ENCODE data around the gene LRRC8E. TPM values are rescaled to one million over a fixed set of nuclear protein-coding genes. Genes with fewer than 3 reads are reported as not detected.
A peak's percentile ranks its signal among the peaks of the same experiment; 100 is the strongest.
"Not testable (repeated sequence)": the region's sequence is repeated elsewhere in the genome, so short reads cannot be mapped to it uniquely, and the experiment has no call there.

LRRC8E gene
- total RNA-seq, 1 experiment from 2014 or later, result 20.1 TPM

DNA sequence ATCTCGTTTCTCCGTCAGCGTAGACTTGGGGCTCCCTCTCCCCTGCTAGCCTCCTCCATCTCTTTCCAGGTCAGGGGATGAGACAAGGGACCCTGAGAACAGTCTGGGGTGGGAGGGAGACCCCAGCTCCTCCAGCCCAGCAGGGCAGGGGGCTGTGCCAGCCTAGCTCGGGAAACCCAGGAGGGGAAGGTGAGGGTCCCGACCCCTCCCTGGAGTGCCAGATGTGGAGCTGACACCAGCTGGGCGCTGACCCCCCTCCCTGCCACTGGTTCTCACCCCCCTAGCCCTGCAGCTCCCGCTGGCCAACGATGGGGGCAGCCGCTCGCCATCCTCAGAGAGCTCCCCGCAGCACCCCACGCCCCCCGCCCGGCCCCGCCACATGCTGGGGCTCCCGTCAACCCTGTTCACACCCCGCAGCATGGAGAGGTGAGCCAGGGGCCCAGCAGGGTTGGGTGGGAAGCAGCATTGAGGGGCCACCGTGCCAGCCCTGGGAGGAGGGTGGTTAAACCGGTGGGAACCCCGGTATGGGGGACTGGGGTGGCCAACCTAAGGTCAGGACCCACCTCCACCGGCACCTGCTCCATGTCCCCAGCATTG lies 21.3 kb downstream of the LRRC8E start:
- H3K36me3 ChIP-seq, result peaks cover 72% of the 10 kb centered on the region
- no peaks in the 10 kb centered on the region for H3K9me3 ChIP-seq
- H3K4me3 ChIP-seq, result no peak overlapping the region
- DNase-seq, result no peak
- H3K27me3 ChIP-seq, result peaks cover 1% of the 10 kb centered on the region; the same call in 1 of the 2 replicates

GRCh38 chr19:7910321-7911161 lies 22.2 kb downstream of the LRRC8E start:
- Histone ChIP-seq H3K36me3 (peaks cover 62% of the 10 kb centered on the region), H3K9me3 (no peaks in the 10 kb centered on the region), H3K4me3 (no peak overlapping the region), H3K27me3 (peaks cover 11% of the 10 kb centered on the region)
- DNase-seq, result no peak

- Histone ChIP-seq H3K27me3 (peaks cover 22% of the 10 kb centered on the region), H3K9me3 (no peaks in the 10 kb centered on the region), H3K4me3 (no peak overlapping the region), H3K36me3 (peaks cover 51% of the 10 kb centered on the region)
- no peak for DNase-seq
Measured at GRCh38 chr19:7911508-7912143, 23.3 kb downstream of the LRRC8E start.

DNA sequence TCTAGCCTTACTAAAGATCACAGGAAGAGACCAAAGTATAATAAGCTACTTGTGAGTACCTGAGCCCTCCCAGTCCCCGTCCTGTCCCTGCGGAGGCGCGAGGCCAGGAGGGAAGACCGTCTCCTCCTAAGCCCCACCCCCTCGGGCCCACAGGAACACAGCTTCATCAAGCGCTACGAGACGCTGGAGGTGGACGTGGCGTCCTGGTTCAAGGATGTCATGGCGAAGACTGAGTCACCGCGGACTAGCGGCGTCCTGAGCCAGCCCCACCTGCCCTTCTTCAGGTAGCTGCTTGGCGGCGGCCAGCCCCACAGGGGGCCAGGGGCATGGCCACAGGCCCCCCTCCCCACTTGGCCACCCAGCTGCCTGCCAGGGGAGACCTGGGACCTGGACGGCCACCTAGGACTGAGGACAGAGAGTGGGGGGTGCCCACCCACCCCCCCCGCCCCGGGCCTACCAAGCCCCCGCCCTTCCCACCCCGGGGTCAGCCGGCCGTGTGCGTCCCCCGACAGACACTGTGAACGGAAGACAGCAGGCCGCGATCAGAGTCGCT lies 23.9 kb downstream of the LRRC8E start:
- Histone ChIP-seq H3K36me3 (peaks cover 47% of the 10 kb centered on the region), H3K9me3 (no peaks in the 10 kb centered on the region), H3K27me3 (peaks cover 26% of the 10 kb centered on the region), H3K4me3 (no peak overlapping the region)
- no peak for DNase-seq

- no peaks in the 10 kb centered on the region for H3K9me3 ChIP-seq
- H3K4me3 ChIP-seq, result no peak overlapping the region
- peaks cover 29% of the 10 kb centered on the region for H3K27me3 ChIP-seq
- DNase-seq, result no peak
- H3K36me3 ChIP-seq, result peaks cover 41% of the 10 kb centered on the region
Measured at GRCh38 chr19:7912697-7913564, 24.6 kb downstream of the LRRC8E start.

GRCh38 chr19:7913652-7914051 lies 25.3 kb downstream of the LRRC8E start:
- H3K36me3 ChIP-seq, result peaks cover 36% of the 10 kb centered on the region
- no peaks in the 10 kb centered on the region for H3K9me3 ChIP-seq
- H3K4me3 ChIP-seq, result no peak overlapping the region
- H3K27me3 ChIP-seq, result peaks cover 32% of the 10 kb centered on the region
- DNase-seq, result no peak

GRCh38 chr19:7914099-7914498 lies 25.8 kb downstream of the LRRC8E start:
- no peak for DNase-seq
- H3K27me3 ChIP-seq, result peaks cover 32% of the 10 kb centered on the region
- peaks cover 33% of the 10 kb centered on the region for H3K36me3 ChIP-seq
- H3K9me3 ChIP-seq, result no peaks in the 10 kb centered on the region
- H3K4me3 ChIP-seq, result no peak overlapping the region

DNA sequence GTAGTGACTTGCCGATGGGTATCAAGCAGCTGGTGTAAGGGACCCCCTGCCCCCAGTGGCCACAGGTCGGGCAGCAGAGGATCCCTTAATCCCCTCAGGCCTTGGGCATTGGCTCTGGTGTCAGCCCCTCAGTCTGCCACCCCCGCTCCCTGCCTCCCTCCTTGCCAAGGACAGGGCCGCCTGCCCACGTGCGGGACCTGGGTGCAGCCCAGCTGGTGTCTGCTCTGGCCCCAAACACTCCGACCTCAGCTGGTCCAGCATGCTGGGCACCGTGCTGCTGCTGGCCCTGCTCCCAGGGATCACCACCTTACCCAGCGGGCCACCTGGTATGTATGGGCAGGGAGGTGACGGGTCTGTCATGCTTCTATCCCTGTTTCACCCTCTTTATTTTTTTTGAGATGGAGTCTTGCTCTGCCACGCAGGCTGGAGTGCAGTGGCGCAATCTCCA lies 26.3 kb downstream of the LRRC8E start, which contains the start of gene TGFBR3L:
TSS of gene TGFBR3L (plus strand) at position 233 of the 448 bp plus-strand sequence.
- DNase-seq, result peak; percentile 46
- no peak within 1 kb of the TSS for H3K4me3 ChIP-seq

DNA sequence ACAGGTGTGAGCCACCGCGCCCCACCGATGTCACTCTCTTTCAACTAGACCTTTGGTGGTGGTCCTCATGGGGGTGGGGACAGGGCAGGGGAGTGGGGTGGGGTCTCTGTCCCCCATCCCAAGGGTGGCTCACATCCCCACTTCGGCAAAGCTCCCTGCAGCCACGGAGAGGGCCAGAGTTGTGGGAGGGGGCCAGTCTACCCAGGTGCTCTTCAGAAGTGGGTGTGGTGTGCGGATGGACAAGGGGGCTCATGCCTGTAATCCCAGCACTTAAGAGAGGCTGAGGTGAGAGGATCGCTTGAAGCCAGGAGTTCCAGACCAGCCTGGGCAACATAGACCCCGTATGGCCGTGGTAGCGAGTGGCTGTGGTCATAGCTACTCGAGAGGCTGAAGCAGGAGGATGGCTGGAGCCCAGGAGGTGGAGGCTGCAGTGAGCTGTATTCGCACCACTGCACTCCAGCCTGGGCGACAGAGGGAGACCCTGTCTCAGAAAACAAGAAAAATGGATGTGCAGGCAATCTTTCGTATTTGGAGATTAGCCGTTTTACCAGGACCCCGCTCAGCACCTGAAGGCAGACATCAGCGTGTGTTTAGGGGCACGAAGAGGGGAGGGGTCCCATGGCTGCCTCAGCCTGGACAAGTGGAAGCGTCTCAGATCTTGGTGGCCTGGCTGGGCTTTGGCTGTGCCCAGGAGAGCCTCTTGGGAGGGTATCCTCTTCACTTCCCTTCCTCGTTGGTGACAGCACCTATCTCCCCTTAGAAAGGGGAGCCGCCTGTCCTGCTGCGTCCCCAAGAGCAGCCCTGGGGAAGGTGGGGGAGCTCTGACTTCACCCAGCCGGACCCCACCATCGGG lies 27.2 kb downstream of the LRRC8E start:
- Histone ChIP-seq H3K36me3 (peaks cover 22% of the 10 kb centered on the region), H3K4me3 (no peak overlapping the region), H3K9me3 (no peaks in the 10 kb centered on the region), H3K27me3 (peaks cover 32% of the 10 kb centered on the region)
- no peak for DNase-seq

More for the DNA sequence above, 26.3 kb downstream of the LRRC8E start, which contains the start of gene TGFBR3L:
- peaks cover 32% of the 10 kb centered on the region for H3K27me3 ChIP-seq
- H3K36me3 ChIP-seq, result peaks cover 29% of the 10 kb centered on the region
- no peaks in the 10 kb centered on the region for H3K9me3 ChIP-seq

DNA sequence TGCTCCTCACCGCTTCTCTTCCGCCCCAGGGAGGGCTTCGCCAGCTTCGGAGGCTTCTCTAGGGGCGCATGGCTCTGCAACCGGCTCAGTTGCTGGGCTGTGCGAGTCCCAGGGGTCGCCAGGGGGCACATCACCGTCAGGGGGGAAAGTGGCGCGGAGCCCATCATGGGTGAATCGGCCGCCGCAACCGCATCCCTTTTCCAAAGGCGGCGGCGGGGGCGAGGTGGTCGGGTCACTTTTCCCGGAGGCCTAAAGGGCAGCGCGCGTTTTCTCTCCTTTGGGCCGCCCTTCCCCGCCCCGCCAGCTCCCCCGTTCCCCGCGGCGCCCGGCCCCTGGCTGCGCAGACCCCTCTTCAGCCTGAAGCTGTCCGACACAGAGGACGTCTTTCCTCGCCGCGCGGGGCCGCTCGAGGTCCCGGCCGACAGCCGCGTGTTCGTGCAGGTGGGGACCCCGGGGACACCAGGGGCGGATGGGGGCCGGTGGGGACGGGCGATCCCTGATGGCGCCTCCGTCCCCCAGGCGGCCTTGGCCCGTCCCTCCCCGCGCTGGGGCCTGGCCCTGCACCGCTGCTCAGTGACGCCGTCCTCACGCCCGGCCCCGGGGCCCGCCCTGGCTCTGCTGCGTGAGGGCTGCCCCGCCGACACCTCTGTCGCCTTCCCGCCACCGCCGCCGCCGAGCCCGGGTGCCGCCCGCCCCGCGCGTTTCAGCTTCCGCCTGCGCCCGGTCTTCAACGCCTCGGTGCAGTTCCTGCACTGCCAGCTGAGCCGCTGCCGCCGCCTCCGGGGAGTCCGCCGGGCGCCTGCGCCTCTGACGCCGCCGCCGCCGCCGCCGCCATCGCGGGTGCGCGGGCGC lies 28.0 kb downstream of the LRRC8E start:
- H3K27me3 ChIP-seq, result peaks cover 32% of the 10 kb centered on the region
- peak overlapping the region; percentile 19; the same call in 1 of the 2 replicates for H3K4me3 ChIP-seq
- peak; percentile 47 for DNase-seq
- peaks cover 13% of the 10 kb centered on the region for H3K36me3 ChIP-seq
- H3K9me3 ChIP-seq, result no peaks in the 10 kb centered on the region

GRCh38 chr19:7916955-7917266 lies 28.6 kb downstream of the LRRC8E start:
- H3K4me3 ChIP-seq, result no peak overlapping the region
- no peak for DNase-seq
- H3K36me3 ChIP-seq, result peaks cover 12% of the 10 kb centered on the region
- no peaks in the 10 kb centered on the region for H3K9me3 ChIP-seq
- H3K27me3 ChIP-seq, result peaks cover 32% of the 10 kb centered on the region

GRCh38 chr19:7917267-7918061 lies 29.2 kb downstream of the LRRC8E start:
- H3K27me3 ChIP-seq, result peaks cover 32% of the 10 kb centered on the region
- no peaks in the 10 kb centered on the region for H3K9me3 ChIP-seq
- no peak for DNase-seq
- no peak overlapping the region for H3K4me3 ChIP-seq
- H3K36me3 ChIP-seq, result peaks cover 14% of the 10 kb centered on the region

GRCh38 chr19:7918062-7918614 lies 29.8 kb downstream of the LRRC8E start:
- peaks cover 17% of the 10 kb centered on the region for H3K36me3 ChIP-seq
- H3K4me3 ChIP-seq, result not testable (repeated sequence)
- peaks cover 32% of the 10 kb centered on the region for H3K27me3 ChIP-seq

More at GRCh38 chr19:7918062-7918614, 29.8 kb downstream of the LRRC8E start:
- DNase-seq, H3K9me3 ChIP-seq: not testable (repeated sequence)
